GM12878 (cell line): ENCODE data around the gene CAMKK2. TPM values are rescaled to one million over a fixed set of nuclear protein-coding genes. Genes with fewer than 3 reads are reported as not detected.
A peak's percentile ranks its signal among the peaks of the same experiment; 100 is the strongest.

Experiments used
- CREM ChIP-seq: IDR thresholded peaks from 2 replicates; pipeline ENCODE4 v1.6.1; 2014; ENCODE audit warnings: antibody characterized with exemption, low read depth
- FOS ChIP-seq: IDR thresholded peaks from 3 replicates; pipeline ENCODE4 v1.6.1; 2011; ENCODE audit warnings: borderline replicate concordance; ENCODE audit not compliant: insufficient read length; ENCODE audit errors: extremely low read depth
- JUND ChIP-seq: IDR thresholded peaks from 2 replicates; pipeline ENCODE4 v1.6.1; 2012; ENCODE audit warnings: low read depth, mild to moderate bottlenecking, low read length, improper control_type of control experiment, moderate library complexity
- MEF2A ChIP-seq: IDR thresholded peaks from 2 replicates; pipeline ENCODE4 v1.6.1; 2011; ENCODE audit warnings: low read depth, mild to moderate bottlenecking, low read length, moderate library complexity; ENCODE audit not compliant: insufficient read depth
- NFIC ChIP-seq: IDR thresholded peaks from 2 replicates; pipeline ENCODE4 v1.6.1; 2012; ENCODE audit warnings: low read depth, mild to moderate bottlenecking, inconsistent platforms, low read length, moderate library complexity
- POLR2A ChIP-seq: IDR thresholded peaks from 2 replicates; pipeline ENCODE4 v1.6.1; 2011; ENCODE audit warnings: low read depth, mild to moderate bottlenecking, low read length
- POLR2AphosphoS2 ChIP-seq: IDR thresholded peaks from 2 replicates; pipeline ENCODE4 v1.6.1; 2011; ENCODE audit warnings: low read depth, mild to moderate bottlenecking, low read length, improper control_type of control experiment, moderate library complexity
- RAD51 ChIP-seq: fragments of 450-650 bp; IDR thresholded peaks from 2 replicates; pipeline ENCODE4 v1.6.1; 2016; ENCODE audit warnings: moderate library complexity, mild to moderate bottlenecking, inconsistent platforms
- SMAD5 ChIP-seq: IDR thresholded peaks from 2 replicates; pipeline ENCODE4 v1.6.1; 2016; ENCODE audit warnings: antibody characterized with exemption, low read depth
- SMARCA5 ChIP-seq: fragments of 450-650 bp; IDR thresholded peaks from 2 replicates; pipeline ENCODE4 v1.6.1; 2017; ENCODE audit warnings: mild to moderate bottlenecking
- SP1 ChIP-seq: IDR thresholded peaks from one replicate; pipeline ENCODE4 v1.6.1; 2011; ENCODE audit warnings: low read depth, low read length
- SREBF2 ChIP-seq: IDR thresholded peaks from 2 replicates; pipeline ENCODE4 v1.6.1; 2012; ENCODE audit warnings: mild to moderate bottlenecking, low read length
- TARDBP ChIP-seq: IDR thresholded peaks from 2 replicates; pipeline ENCODE4 v1.6.1; 2016; ENCODE audit warnings: borderline replicate concordance
- polyA plus RNA-seq, 11 experiments: library from polyadenylated mRNA; depleted of rRNA in 4 of 11; unstranded in 6 of 11; stranded (reverse) in 5 of 11; fragments of >200 nt; fragmentation: Nextera tagmentation in 4 of 11; fragmentation: Illumina TruSeq in 1 of 11; extraction: Ambion mirVana in 4 of 11; extraction: Trizol in 1 of 11; gene quantifications; 1 replicate in 1 of 11; 2 replicates in 10 of 11; pipeline versions ENCODE4 v1.2.1 to v1.2.3, GENCODE V29; 2011 to 2016; ENCODE audit warnings: inconsistent platforms in 2 of 11, missing spikeins in 2 of 11, low read depth in 1 of 11
- total RNA-seq, 4 experiments: library from RNA; depleted of rRNA in 3 of 4; stranded (reverse); fragments of >200 nt in 3 of 4; fragmentation: Illumina TruSeq in 1 of 4; extraction: Trizol in 1 of 4; gene quantifications; 2 replicates each; pipeline versions ENCODE4 v1.2.1 to v1.2.3, GENCODE V29; 2013 to 2021
- TF ChIP-seq, protein P1 (sequence below): IDR thresholded peaks from 2 replicates; pipeline ENCODE4 v1.6.1; 2012; ENCODE audit warnings: mild to moderate bottlenecking, low read depth, low read length
- TF ChIP-seq, protein P2 (sequence below): fragments of 450-650 bp; IDR thresholded peaks from 2 replicates; pipeline ENCODE4 v1.6.1; 2017; ENCODE audit warnings: borderline replicate concordance
- TF ChIP-seq, protein P3 (sequence below): fragments of 450-650 bp; IDR thresholded peaks from 2 replicates; pipeline ENCODE4 v1.6.1; 2017; ENCODE audit warnings: mild to moderate bottlenecking, moderate library complexity
- TF ChIP-seq, protein P4 (sequence below): fragments of 450-650 bp; IDR thresholded peaks from 2 replicates; pipeline ENCODE4 v1.6.1; 2016; ENCODE audit warnings: mild to moderate bottlenecking, moderate library complexity, borderline replicate concordance

CAMKK2 gene
- total and polyA plus RNA-seq, 10 of the 15 experiments (the other 5 are each of a cell fraction or from before 2014, with no cell fraction given) = 5.2 to 40.6 (median 26.6) TPM

DNA sequence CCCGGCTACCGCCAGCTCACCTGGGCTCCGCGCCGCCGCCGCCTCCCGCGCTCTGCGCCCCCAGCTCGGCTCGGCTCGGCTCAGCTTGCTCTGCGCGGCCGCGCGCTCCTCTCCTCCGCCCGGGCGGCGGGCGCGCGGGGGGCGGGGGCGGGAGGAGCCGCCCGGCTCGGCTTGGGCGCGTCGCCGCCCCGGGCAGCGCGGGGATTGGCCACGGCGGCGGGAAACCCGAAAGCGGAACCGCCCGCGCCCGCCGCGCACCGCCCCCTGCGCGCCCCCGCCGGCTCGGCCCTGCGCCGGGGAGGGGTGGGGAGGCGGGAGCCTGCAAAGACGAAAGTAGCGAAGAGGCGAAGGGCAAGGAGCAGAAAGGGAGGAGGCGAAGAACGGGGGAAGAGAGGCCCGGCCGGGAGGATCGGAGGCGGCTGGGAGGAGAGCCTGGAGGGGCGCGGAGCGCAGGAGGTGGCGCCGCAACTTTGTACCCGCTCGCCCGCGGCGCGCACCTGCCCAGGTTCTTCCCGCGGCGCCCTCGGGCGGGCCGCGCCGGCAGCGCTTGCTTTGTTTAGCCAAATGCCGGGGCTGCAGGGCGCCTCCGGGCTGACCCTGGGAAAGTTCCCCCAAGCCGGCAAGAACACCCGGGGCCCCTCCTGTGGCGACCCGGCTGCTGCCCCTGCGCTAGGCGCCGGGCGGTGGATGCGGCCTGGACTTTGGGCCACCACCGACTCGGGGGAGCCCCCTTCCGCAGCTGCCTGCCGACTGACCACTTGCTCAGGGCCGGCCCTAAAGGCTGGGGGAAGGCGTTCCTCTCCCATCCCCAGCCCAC is at the start of gene CAMKK2 (continued):
- TF ChIP-seq FOS (no peak), SMAD5 (no peak), SMARCA5 (peak; percentile 16; the same call in 1 of the 2 replicates), TARDBP (no peak), MEF2A (no peak), CREM (0 out of 2 replicates have a peak, but pooled peaks have one; percentile 8), NFIC (no peak), JUND (no peak), RAD51 (no peak), SREBF2 (no peak), POLR2AphosphoS2 (peak; percentile 19; the same call in 1 of the 2 replicates), SP1 (peak; percentile 5), POLR2A (peak; percentile 71)
- TF ChIP-seq, protein P1, sequence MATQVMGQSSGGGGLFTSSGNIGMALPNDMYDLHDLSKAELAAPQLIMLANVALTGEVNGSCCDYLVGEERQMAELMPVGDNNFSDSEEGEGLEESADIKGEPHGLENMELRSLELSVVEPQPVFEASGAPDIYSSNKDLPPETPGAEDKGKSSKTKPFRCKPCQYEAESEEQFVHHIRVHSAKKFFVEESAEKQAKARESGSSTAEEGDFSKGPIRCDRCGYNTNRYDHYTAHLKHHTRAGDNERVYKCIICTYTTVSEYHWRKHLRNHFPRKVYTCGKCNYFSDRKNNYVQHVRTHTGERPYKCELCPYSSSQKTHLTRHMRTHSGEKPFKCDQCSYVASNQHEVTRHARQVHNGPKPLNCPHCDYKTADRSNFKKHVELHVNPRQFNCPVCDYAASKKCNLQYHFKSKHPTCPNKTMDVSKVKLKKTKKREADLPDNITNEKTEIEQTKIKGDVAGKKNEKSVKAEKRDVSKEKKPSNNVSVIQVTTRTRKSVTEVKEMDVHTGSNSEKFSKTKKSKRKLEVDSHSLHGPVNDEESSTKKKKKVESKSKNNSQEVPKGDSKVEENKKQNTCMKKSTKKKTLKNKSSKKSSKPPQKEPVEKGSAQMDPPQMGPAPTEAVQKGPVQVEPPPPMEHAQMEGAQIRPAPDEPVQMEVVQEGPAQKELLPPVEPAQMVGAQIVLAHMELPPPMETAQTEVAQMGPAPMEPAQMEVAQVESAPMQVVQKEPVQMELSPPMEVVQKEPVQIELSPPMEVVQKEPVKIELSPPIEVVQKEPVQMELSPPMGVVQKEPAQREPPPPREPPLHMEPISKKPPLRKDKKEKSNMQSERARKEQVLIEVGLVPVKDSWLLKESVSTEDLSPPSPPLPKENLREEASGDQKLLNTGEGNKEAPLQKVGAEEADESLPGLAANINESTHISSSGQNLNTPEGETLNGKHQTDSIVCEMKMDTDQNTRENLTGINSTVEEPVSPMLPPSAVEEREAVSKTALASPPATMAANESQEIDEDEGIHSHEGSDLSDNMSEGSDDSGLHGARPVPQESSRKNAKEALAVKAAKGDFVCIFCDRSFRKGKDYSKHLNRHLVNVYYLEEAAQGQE = no peak
- TF ChIP-seq, protein P2, sequence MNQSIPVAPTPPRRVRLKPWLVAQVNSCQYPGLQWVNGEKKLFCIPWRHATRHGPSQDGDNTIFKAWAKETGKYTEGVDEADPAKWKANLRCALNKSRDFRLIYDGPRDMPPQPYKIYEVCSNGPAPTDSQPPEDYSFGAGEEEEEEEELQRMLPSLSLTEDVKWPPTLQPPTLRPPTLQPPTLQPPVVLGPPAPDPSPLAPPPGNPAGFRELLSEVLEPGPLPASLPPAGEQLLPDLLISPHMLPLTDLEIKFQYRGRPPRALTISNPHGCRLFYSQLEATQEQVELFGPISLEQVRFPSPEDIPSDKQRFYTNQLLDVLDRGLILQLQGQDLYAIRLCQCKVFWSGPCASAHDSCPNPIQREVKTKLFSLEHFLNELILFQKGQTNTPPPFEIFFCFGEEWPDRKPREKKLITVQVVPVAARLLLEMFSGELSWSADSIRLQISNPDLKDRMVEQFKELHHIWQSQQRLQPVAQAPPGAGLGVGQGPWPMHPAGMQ = no peak
- TF ChIP-seq, protein P3, sequence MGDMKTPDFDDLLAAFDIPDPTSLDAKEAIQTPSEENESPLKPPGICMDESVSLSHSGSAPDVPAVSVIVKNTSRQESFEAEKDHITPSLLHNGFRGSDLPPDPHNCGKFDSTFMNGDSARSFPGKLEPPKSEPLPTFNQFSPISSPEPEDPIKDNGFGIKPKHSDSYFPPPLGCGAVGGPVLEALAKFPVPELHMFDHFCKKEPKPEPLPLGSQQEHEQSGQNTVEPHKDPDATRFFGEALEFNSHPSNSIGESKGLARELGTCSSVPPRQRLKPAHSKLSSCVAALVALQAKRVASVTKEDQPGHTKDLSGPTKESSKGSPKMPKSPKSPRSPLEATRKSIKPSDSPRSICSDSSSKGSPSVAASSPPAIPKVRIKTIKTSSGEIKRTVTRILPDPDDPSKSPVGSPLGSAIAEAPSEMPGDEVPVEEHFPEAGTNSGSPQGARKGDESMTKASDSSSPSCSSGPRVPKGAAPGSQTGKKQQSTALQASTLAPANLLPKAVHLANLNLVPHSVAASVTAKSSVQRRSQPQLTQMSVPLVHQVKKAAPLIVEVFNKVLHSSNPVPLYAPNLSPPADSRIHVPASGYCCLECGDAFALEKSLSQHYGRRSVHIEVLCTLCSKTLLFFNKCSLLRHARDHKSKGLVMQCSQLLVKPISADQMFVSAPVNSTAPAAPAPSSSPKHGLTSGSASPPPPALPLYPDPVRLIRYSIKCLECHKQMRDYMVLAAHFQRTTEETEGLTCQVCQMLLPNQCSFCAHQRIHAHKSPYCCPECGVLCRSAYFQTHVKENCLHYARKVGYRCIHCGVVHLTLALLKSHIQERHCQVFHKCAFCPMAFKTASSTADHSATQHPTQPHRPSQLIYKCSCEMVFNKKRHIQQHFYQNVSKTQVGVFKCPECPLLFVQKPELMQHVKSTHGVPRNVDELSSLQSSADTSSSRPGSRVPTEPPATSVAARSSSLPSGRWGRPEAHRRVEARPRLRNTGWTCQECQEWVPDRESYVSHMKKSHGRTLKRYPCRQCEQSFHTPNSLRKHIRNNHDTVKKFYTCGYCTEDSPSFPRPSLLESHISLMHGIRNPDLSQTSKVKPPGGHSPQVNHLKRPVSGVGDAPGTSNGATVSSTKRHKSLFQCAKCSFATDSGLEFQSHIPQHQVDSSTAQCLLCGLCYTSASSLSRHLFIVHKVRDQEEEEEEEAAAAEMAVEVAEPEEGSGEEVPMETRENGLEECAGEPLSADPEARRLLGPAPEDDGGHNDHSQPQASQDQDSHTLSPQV = no peak
- TF ChIP-seq, protein P4, sequence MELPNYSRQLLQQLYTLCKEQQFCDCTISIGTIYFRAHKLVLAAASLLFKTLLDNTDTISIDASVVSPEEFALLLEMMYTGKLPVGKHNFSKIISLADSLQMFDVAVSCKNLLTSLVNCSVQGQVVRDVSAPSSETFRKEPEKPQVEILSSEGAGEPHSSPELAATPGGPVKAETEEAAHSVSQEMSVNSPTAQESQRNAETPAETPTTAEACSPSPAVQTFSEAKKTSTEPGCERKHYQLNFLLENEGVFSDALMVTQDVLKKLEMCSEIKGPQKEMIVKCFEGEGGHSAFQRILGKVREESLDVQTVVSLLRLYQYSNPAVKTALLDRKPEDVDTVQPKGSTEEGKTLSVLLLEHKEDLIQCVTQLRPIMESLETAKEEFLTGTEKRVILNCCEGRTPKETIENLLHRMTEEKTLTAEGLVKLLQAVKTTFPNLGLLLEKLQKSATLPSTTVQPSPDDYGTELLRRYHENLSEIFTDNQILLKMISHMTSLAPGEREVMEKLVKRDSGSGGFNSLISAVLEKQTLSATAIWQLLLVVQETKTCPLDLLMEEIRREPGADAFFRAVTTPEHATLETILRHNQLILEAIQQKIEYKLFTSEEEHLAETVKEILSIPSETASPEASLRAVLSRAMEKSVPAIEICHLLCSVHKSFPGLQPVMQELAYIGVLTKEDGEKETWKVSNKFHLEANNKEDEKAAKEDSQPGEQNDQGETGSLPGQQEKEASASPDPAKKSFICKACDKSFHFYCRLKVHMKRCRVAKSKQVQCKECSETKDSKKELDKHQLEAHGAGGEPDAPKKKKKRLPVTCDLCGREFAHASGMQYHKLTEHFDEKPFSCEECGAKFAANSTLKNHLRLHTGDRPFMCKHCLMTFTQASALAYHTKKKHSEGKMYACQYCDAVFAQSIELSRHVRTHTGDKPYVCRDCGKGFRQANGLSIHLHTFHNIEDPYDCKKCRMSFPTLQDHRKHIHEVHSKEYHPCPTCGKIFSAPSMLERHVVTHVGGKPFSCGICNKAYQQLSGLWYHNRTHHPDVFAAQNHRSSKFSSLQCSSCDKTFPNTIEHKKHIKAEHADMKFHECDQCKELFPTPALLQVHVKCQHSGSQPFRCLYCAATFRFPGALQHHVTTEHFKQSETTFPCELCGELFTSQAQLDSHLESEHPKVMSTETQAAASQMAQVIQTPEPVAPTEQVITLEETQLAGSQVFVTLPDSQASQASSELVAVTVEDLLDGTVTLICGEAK = no peak
